Liver (tissue), 9 donors: Measurements from ENCODE around the gene CELA1. TPM values are rescaled to one million over a fixed set of nuclear protein-coding genes. Genes with fewer than 3 reads are reported as not detected.
A peak's percentile ranks its signal among the peaks of the same experiment; 100 is the strongest.

Source experiments
- DNase-seq: peaks from one replicate; pipeline ENCODE4 v3.0.0-alpha.2; 2017; ENCODE audit warnings: low spot score
- H3K27ac ChIP-seq, 2 donors: one replicate each; pipeline ENCODE4 v1.7.0; 2013; ENCODE audit warnings: inconsistent platforms in 2 of 2, low read length in 2 of 2, control low read depth in 1 of 2, low read depth in 1 of 2, mild to moderate bottlenecking in 1 of 2
- H3K27me3 ChIP-seq, 4 donors: one replicate each; pipeline versions ENCODE4 v1.6.1 to v1.7.0; 2013; ENCODE audit warnings: low read length in 3 of 4, inconsistent platforms in 1 of 4, mild to moderate bottlenecking in 1 of 4, moderate library complexity in 1 of 4; ENCODE audit not compliant: control insufficient read depth in 4 of 4, insufficient read depth in 4 of 4
- H3K36me3 ChIP-seq, 4 donors: one replicate each; pipeline versions ENCODE4 v1.6.1 to v1.7.0; 2013; ENCODE audit warnings: low read length in 3 of 4, mild to moderate bottlenecking in 3 of 4, low read depth in 1 of 4, moderate library complexity in 1 of 4; ENCODE audit not compliant: control insufficient read depth in 4 of 4, insufficient read depth in 3 of 4
- H3K4me1 ChIP-seq, 4 donors: one replicate each; pipeline versions ENCODE4 v1.6.1 to v1.7.0; 2013; ENCODE audit warnings: low read length in 3 of 4, mild to moderate bottlenecking in 3 of 4, moderate library complexity in 1 of 4; ENCODE audit not compliant: control insufficient read depth in 4 of 4, insufficient read depth in 4 of 4
- H3K4me3 ChIP-seq, 3 donors: one replicate each; pipeline versions ENCODE4 v1.6.1 to v1.7.0; 2013; ENCODE audit warnings: low read length in 3 of 3, control low read depth in 1 of 3, low read depth in 1 of 3, mild to moderate bottlenecking in 1 of 3
- H3K9ac ChIP-seq, 2 donors: one replicate each; pipeline ENCODE4 v1.7.0; 2013; ENCODE audit warnings: low read length in 2 of 2, mild to moderate bottlenecking in 2 of 2, moderate library complexity in 2 of 2, control low read depth in 1 of 2, low read depth in 1 of 2
- H3K9me3 ChIP-seq, 4 donors: one replicate each; pipeline versions ENCODE4 v1.6.1 to v1.7.0; 2013; ENCODE audit warnings: low read length in 3 of 4; ENCODE audit not compliant: control insufficient read depth in 4 of 4
- ATF3 ChIP-seq: IDR thresholded peaks from 2 replicates; pipeline ENCODE4 v1.6.1; 2016; ENCODE audit warnings: antibody characterized with exemption
- CTCF ChIP-seq: fragments of 150-350 bp; IDR thresholded peaks from 2 replicates; pipeline ENCODE4 v1.5.1; 2017; ENCODE audit warnings: improper control_type of control experiment, low read depth, low read length; ENCODE audit not compliant: missing input control
- EGR1 ChIP-seq, 2 donors: IDR thresholded peaks; 2 replicates each; pipeline ENCODE4 v1.6.1; 2016 to 2018; ENCODE audit warnings: antibody characterized with exemption in 2 of 2, low read depth in 2 of 2
- FOXA1 ChIP-seq: IDR thresholded peaks from 2 replicates; pipeline ENCODE4 v1.6.1; 2016; ENCODE audit warnings: antibody characterized with exemption
- FOXA2 ChIP-seq: IDR thresholded peaks from 2 replicates; pipeline ENCODE4 v1.6.1; 2016; ENCODE audit warnings: antibody characterized with exemption
- GABPA ChIP-seq, 2 donors: IDR thresholded peaks in 1 of 2; conservative IDR thresholded peaks in 1 of 2; 2 replicates each; pipeline ENCODE4 v1.6.1; 2016; ENCODE audit warnings: antibody characterized with exemption in 2 of 2, mild to moderate bottlenecking in 1 of 2, moderate library complexity in 1 of 2
- HNF4A ChIP-seq, 2 donors: conservative IDR thresholded peaks; 2 replicates each; pipeline ENCODE4 v1.6.1; 2016; ENCODE audit warnings: antibody characterized with exemption in 2 of 2, mild to moderate bottlenecking in 2 of 2
- HNF4G ChIP-seq: IDR thresholded peaks from 2 replicates; pipeline ENCODE4 v1.6.1; 2016; ENCODE audit warnings: antibody characterized with exemption
- JUND ChIP-seq, 2 donors: IDR thresholded peaks; 2 replicates each; pipeline ENCODE4 v1.6.1; 2016; ENCODE audit warnings: antibody characterized with exemption in 2 of 2
- NR2F2 ChIP-seq: IDR thresholded peaks from 2 replicates; pipeline ENCODE4 v1.6.1; 2016; ENCODE audit warnings: antibody characterized with exemption
- RAD21 ChIP-seq, 2 donors: IDR thresholded peaks; 2 replicates each; pipeline ENCODE4 v1.6.1; 2016; ENCODE audit warnings: antibody characterized with exemption in 2 of 2, mild to moderate bottlenecking in 2 of 2
- REST ChIP-seq: IDR thresholded peaks from 2 replicates; pipeline ENCODE4 v1.6.1; 2016; ENCODE audit warnings: antibody characterized with exemption, mild to moderate bottlenecking
- RXRA ChIP-seq, 2 donors: IDR thresholded peaks; 2 replicates each; pipeline ENCODE4 v1.6.1; 2017 to 2018; ENCODE audit warnings: antibody characterized with exemption in 2 of 2, mild to moderate bottlenecking in 1 of 2
- SP1 ChIP-seq: IDR thresholded peaks from 2 replicates; pipeline ENCODE4 v1.6.1; 2018; ENCODE audit warnings: antibody characterized with exemption, mild to moderate bottlenecking
- TAF1 ChIP-seq: conservative IDR thresholded peaks from 2 replicates; pipeline ENCODE4 v1.6.1; 2016; ENCODE audit warnings: antibody characterized with exemption, mild to moderate bottlenecking
- YY1 ChIP-seq: IDR thresholded peaks from 2 replicates; pipeline ENCODE4 v1.6.1; 2016; ENCODE audit warnings: antibody characterized with exemption, mild to moderate bottlenecking
- ZBTB33 ChIP-seq: IDR thresholded peaks from 2 replicates; pipeline ENCODE4 v1.6.1; 2016; ENCODE audit warnings: antibody characterized with exemption
- WGBS: extraction: QIAGEN DNeasy Blood & Tissue Kit; methylation state at CpG from one replicate; pipeline ENCODE4 v1.1.7; 2013; 5-methylcytosine and 5-hydroxymethylcytosine counted together
- polyA plus RNA-seq, 2 donors: library from polyadenylated mRNA; stranded (reverse) in 1 of 2; unstranded in 1 of 2; fragments of 200-250 nt in 1 of 2; fragments of >200 nt in 1 of 2; fragmentation: Nextera tagmentation in 1 of 2; extraction: Ambion mirVana in 1 of 2; gene quantifications; one replicate each; pipeline versions ENCODE4 v1.2.1 to v1.2.3, GENCODE V29; 2013 to 2015
- total RNA-seq, 2 donors: library from RNA; depleted of rRNA; stranded (reverse); fragments of >200 nt; gene quantifications; one replicate each; pipeline ENCODE4 v1.2.3, GENCODE V29; 2014
- TF ChIP-seq, protein P1 (sequence below): IDR thresholded peaks from 2 replicates; pipeline ENCODE4 v1.6.1; 2016; ENCODE audit warnings: antibody characterized with exemption
- donor health status: healthy.
- donor health status: healthy.
- donor health status: healthy.
- donor health status: healthy.
- donor health status: healthy.

CELA1 gene
- total and polyA plus RNA-seq, 4 donors = not detected

GRCh38 chr12:51391283-51392123, 45.0 kb upstream of the CELA1 start, which contains the start of gene GALNT6:
TSS of gene GALNT6 (minus strand) at chr12:51391406. CDS start at chr12:51379781, 11,625 bp downstream.
- Histone ChIP-seq H3K4me3 (peak within 1 kb of the TSS; percentile 54 to 59 (median 55)), H3K36me3 (no peaks in the 10 kb centered on the region), H3K4me1 (peaks cover 2 to 12% (median 7%) of the 10 kb centered on the region in 4 donors), H3K9me3 (no peaks in the 10 kb centered on the region), H3K9ac (peak within 1 kb of the TSS; percentile 14 to 39), H3K27ac (peak within 1 kb of the TSS in 1 of 2 donors; percentile 38), H3K27me3 (no peaks in the 10 kb centered on the region)
- no peak for TF ChIP-seq EGR1 (IDR thresholded peaks at IDR 0.05; ENCODE audit: low read depth in 2 of 2)
- TF ChIP-seq FOXA2 = no peak
- TF ChIP-seq CTCF = no peak
- TF ChIP-seq YY1 = no peak
- no peak for TF ChIP-seq NR2F2
- no peak for TF ChIP-seq RXRA (IDR thresholded peaks at IDR 0.05)
- no peak for TF ChIP-seq FOXA1
- TF ChIP-seq SP1 = no peak
- TF ChIP-seq ATF3 = no peak
- TF ChIP-seq ZBTB33 = no peak
- TF ChIP-seq JUND (IDR thresholded peaks at IDR 0.05) = no peak
- no peak for TF ChIP-seq HNF4G
- TF ChIP-seq, protein P1, sequence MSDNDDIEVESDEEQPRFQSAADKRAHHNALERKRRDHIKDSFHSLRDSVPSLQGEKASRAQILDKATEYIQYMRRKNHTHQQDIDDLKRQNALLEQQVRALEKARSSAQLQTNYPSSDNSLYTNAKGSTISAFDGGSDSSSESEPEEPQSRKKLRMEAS = no peak
- TF ChIP-seq GABPA (IDR thresholded peaks at IDR 0.05 in 1 of 2, conservative IDR thresholded peaks at IDR 0.05 in 1 of 2) = no peak
- no peak for TF ChIP-seq HNF4A (conservative IDR thresholded peaks at IDR 0.05)
- TF ChIP-seq TAF1 = no peak
- TF ChIP-seq REST = no peak
- no peak for TF ChIP-seq RAD21 (IDR thresholded peaks at IDR 0.05)
- WGBS = 2% methylated on average over 73 of the region's 73 CpGs
- DNase-seq = peak; percentile 76
